Spleen (tissue), 7 donors: ENCODE data around the gene ZNF224.

ENCODE experiments used
- POLR2AphosphoS5 ChIP-seq, 3 donors: sonication (generic); formaldehyde crosslinking; IDR thresholded peaks; one replicate each; pipeline ENCODE4 v1.5.1; 2017; ENCODE audit warnings: antibody characterized with exemption in 3 of 3
- TF ChIP-seq, protein P1 (sequence below), 11 experiments: fragments of 200-600 bp in 7 of 11; fragments of 450-650 bp in 4 of 11; sonication (generic) in 4 of 11; IDR thresholded peaks in 8 of 11; conservative IDR thresholded peaks in 3 of 11; 1 replicate in 7 of 11; 2 replicates in 4 of 11; pipeline versions ENCODE4 v1.4.0 to v1.8.0; 2016 to 2021; ENCODE audit warnings: antibody characterized with exemption in 11 of 11, inconsistent platforms in 4 of 11, mild to moderate bottlenecking in 1 of 11
- donor health status: DM: no; HTN: no; CAD: no; lungs with moderate emphysema.
- donor health status: DM: no; HTN: no; CAD: no.
- donor health status: DM: no; HTN: no; CAD: no.

GRCh38 chr19:44156475-44156874, 62.3 kb downstream of the ZNF224 start:
- TF ChIP-seq, protein P1, sequence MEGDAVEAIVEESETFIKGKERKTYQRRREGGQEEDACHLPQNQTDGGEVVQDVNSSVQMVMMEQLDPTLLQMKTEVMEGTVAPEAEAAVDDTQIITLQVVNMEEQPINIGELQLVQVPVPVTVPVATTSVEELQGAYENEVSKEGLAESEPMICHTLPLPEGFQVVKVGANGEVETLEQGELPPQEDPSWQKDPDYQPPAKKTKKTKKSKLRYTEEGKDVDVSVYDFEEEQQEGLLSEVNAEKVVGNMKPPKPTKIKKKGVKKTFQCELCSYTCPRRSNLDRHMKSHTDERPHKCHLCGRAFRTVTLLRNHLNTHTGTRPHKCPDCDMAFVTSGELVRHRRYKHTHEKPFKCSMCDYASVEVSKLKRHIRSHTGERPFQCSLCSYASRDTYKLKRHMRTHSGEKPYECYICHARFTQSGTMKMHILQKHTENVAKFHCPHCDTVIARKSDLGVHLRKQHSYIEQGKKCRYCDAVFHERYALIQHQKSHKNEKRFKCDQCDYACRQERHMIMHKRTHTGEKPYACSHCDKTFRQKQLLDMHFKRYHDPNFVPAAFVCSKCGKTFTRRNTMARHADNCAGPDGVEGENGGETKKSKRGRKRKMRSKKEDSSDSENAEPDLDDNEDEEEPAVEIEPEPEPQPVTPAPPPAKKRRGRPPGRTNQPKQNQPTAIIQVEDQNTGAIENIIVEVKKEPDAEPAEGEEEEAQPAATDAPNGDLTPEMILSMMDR (IDR thresholded peaks at IDR 0.05 in 8 of 11, conservative IDR thresholded peaks at IDR 0.05 in 3 of 11), result no peak
- TF ChIP-seq POLR2AphosphoS5 (IDR thresholded peaks at IDR 0.05), result no peak
